ENCODE data around the gene MYBBP1A. TPM values are rescaled to one million over a fixed set of nuclear protein-coding genes. Genes with fewer than 3 reads are reported as not detected.
"Not testable (repeated sequence)": the region's sequence is repeated elsewhere in the genome, so short reads cannot be mapped to it uniquely, and the experiment has no call there.

MYBBP1A gene
- total RNA-seq, 2 donors from 2014 or later = 92.3 to 246 TPM

DNA sequence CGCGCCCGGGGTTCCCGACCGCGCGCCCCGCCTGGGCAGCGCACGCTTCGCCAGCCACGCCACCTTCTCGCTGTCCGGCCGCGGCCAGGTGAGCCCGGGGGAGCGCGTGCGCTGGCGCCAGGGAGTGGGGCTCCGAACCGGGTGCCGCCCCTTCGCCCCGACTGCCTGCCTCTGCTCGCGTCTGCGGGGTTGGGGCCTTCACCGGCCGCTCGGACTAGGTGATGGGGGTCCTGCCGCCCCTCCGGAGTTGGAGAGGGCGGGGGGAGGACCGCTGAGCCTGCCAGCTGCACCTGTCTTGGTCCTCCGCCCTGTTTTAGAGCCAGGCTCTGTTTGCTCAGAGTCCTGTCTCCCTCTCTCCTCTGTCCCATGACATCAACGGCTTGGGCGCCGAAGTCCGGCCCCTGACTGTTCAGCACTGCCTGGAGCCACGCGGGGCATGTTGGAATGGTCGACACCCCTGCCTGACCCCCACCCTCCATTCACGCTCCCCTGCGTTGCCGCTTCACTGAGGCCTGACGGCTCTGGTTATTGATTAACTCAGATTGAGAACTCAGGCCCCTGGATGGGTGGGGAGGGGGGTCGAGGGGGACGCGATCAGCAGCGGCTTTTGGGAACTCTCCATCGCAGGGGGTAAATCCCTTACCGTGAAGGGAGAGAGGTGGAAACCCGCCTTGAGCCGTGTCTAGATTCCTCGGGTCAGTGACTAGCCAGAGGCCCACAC is 29.9 kb upstream of the MYBBP1A start:
- no peak for DNase-seq (ENCODE audit: low spot score)
- H3K36me3 Mint-ChIP-seq = no peaks in the 10 kb centered on the region
- ATAC-seq = no peak
- H3K4me1 Mint-ChIP-seq (ENCODE audit: low read depth in 2 of 2) = peaks cover 0 to 6% of the 10 kb centered on the region in 2 donors
- peaks cover 22 to 29% of the 10 kb centered on the region in 2 donors for H3K27me3 Mint-ChIP-seq
- H3K4me3 Mint-ChIP-seq = no peak overlapping the region
- no peak overlapping the region for H3K27ac Mint-ChIP-seq
- H3K9me3 Mint-ChIP-seq = no peaks in the 10 kb centered on the region

- Mint-ChIP-seq H3K4me3 (peak within 1 kb of the TSS; percentile 40), H3K27me3 (peaks cover 21 to 29% of the 10 kb centered on the region in 2 donors), H3K36me3 (no peaks in the 10 kb centered on the region), H3K4me1 (ENCODE audit: low read depth in 2 of 2) (peaks cover 0 to 6% of the 10 kb centered on the region in 2 donors), H3K27ac (no peak within 1 kb of the TSS), H3K9me3 (no peaks in the 10 kb centered on the region)
- ATAC-seq = no peak
- DNase-seq (ENCODE audit: low spot score) = peak; percentile 54
Observed at GRCh38 chr17:4584101-4584916, 29.1 kb upstream of the MYBBP1A start, which contains the start of gene SMTNL2. SMTNL2 (plus strand) TSS chr17:4584529; CDS start chr17:4584606, 77 bp downstream.

- Mint-ChIP-seq H3K4me1 (ENCODE audit: low read depth in 2 of 2) (peaks cover 0 to 6% of the 10 kb centered on the region in 2 donors), H3K9me3 (no peaks in the 10 kb centered on the region), H3K36me3 (no peaks in the 10 kb centered on the region), H3K4me3 (peak overlapping the region; percentile 40), H3K27me3 (peaks cover 21 to 29% of the 10 kb centered on the region in 2 donors), H3K27ac (no peak overlapping the region)
- ATAC-seq (no peak), DNase-seq (ENCODE audit: low spot score) (no peak)
Observed at GRCh38 chr17:4583782-4584100, 28.6 kb upstream of the MYBBP1A start.

GRCh38 chr17:4583206-4583605 is 28.0 kb upstream of the MYBBP1A start:
- Mint-ChIP-seq H3K36me3 (no peaks in the 10 kb centered on the region), H3K9me3 (no peaks in the 10 kb centered on the region), H3K27me3 (peaks cover 21 to 29% of the 10 kb centered on the region in 2 donors), H3K27ac (no peak overlapping the region), H3K4me3 (no peak overlapping the region), H3K4me1 (ENCODE audit: low read depth in 2 of 2) (peaks cover 0 to 6% of the 10 kb centered on the region in 2 donors)
- DNase-seq (ENCODE audit: low spot score) = no peak
- ATAC-seq = no peak

DNA sequence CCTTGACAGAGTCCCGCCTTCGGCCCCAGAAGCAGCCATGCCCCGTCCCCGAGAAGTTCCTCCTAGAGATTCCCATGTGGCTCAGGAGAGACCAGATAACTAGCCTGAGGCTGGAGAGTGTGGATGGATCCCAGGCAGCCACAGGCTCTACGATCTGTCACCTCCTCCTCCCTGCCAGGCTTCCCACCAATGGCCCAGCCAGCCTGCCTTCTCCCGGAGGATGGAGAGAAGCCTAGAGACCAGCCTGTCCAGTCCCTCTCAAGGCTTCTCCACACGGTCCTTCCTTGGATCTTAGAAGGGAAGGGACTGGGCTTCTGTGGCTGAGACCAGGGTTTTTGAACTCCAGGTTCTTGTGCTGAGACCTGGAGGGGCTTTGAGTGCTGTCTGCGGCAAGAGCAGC is 27.5 kb upstream of the MYBBP1A start:
- peaks cover 0 to 6% of the 10 kb centered on the region in 2 donors for H3K4me1 Mint-ChIP-seq (ENCODE audit: low read depth in 2 of 2)
- H3K9me3 Mint-ChIP-seq = no peaks in the 10 kb centered on the region
- ATAC-seq = no peak
- peaks cover 21 to 29% of the 10 kb centered on the region in 2 donors for H3K27me3 Mint-ChIP-seq
- no peaks in the 10 kb centered on the region for H3K36me3 Mint-ChIP-seq
- no peak overlapping the region for H3K27ac Mint-ChIP-seq
- H3K4me3 Mint-ChIP-seq = no peak overlapping the region
- no peak for DNase-seq (ENCODE audit: low spot score)

DNA sequence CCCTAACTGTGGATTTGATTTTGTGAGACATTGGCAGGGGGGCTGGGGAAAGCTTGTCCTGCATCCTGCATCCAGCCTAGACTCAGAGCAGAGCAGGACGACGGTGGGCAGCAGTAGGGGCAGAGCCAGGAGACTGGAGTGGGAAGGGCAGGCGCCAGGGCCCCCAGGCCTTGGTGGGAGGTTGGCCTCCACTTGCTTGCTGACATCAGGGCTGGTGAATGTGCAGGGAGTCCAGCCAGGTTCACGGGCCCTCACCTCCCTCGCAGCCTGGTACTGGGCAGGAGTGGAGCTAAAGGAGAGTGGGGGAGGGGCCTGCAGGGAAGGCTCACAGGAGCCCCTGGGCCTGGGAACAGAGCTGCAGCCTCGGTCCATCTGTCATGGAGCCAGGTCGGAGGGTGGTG is 26.9 kb upstream of the MYBBP1A start:
- ATAC-seq (no peak), DNase-seq (ENCODE audit: low spot score) (peak; percentile 49)
- peaks cover 21 to 29% of the 10 kb centered on the region in 2 donors for H3K27me3 Mint-ChIP-seq
- peaks cover 0 to 6% of the 10 kb centered on the region in 2 donors for H3K4me1 Mint-ChIP-seq (ENCODE audit: low read depth in 2 of 2)
- no peak overlapping the region for H3K27ac Mint-ChIP-seq
- no peak overlapping the region for H3K4me3 Mint-ChIP-seq
- no peaks in the 10 kb centered on the region for H3K9me3 Mint-ChIP-seq
- no peaks in the 10 kb centered on the region for H3K36me3 Mint-ChIP-seq

- H3K27me3 Mint-ChIP-seq = peaks cover 10 to 20% of the 10 kb centered on the region in 2 donors
Observed at GRCh38 chr17:4580291-4580690, 25.1 kb upstream of the MYBBP1A start.

DNA sequence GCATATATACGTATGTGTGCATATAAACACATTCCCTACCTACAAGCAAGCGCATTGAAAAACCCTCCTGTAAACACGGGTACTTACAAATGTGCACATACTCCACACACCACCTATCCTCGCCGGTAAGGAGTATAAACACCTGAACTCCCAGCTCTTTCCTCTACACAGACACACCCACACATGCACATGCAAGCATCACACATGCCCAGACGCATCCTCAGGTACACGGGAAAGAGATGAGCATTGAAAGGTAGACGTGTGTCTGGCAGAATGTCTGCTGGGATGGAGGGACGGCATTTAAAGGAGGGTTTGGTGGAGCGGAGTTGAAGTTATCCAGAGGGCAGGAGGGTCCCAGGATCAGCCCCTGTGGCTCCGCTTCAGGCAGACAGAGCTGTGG is 24.5 kb upstream of the MYBBP1A start:
- Mint-ChIP-seq H3K36me3 (no peaks in the 10 kb centered on the region), H3K9me3 (no peaks in the 10 kb centered on the region), H3K27me3 (peaks cover 10 to 18% of the 10 kb centered on the region in 2 donors), H3K27ac (no peak overlapping the region), H3K4me3 (no peak overlapping the region), H3K4me1 (ENCODE audit: low read depth in 2 of 2) (peaks cover 0 to 6% of the 10 kb centered on the region in 2 donors)
- DNase-seq (ENCODE audit: low spot score) (no peak), ATAC-seq (no peak)

More at GRCh38 chr17:4580291-4580690, 25.1 kb upstream of the MYBBP1A start:
- no peak overlapping the region for H3K27ac Mint-ChIP-seq
- peaks cover 0 to 6% of the 10 kb centered on the region in 2 donors for H3K4me1 Mint-ChIP-seq (ENCODE audit: low read depth in 2 of 2)
- H3K4me3 Mint-ChIP-seq = no peak overlapping the region
- H3K36me3 Mint-ChIP-seq = no peaks in the 10 kb centered on the region
- no peaks in the 10 kb centered on the region for H3K9me3 Mint-ChIP-seq
- ATAC-seq = no peak
- DNase-seq (ENCODE audit: low spot score) = no peak

DNA sequence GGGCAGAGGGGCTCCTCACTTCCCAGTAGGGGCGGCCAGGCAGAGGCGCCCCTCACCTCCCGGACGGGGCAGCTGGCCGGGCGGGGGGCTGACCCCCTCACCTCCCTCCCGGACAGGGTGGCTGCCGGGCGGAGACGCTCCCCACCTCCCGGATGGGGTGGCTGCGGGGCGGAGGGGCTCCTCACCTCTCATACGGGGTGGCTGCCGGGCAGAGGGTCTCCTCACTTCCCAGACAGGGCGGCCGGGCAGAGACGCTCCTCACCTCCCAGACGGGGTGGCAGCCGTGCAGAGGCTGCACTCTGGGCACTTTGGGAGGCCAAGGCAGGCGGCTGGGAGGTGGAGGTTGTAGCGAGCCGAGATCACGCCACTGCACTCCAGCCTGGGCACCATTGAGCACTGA is 23.2 kb upstream of the MYBBP1A start:
- DNase-seq (ENCODE audit: low spot score); ATAC-seq; H3K27ac Mint-ChIP-seq; H3K4me1 Mint-ChIP-seq (ENCODE audit: low read depth in 2 of 2); H3K4me3 Mint-ChIP-seq; H3K9me3 Mint-ChIP-seq; H3K36me3 Mint-ChIP-seq: not testable (repeated sequence)
- peaks cover 4 to 13% of the 10 kb centered on the region in 2 donors for H3K27me3 Mint-ChIP-seq

GRCh38 chr17:4577386-4577993 is 22.3 kb upstream of the MYBBP1A start:
- peaks cover 11% of the 10 kb centered on the region in 2 donors for H3K4me1 Mint-ChIP-seq (ENCODE audit: low read depth in 2 of 2)
- H3K9me3 Mint-ChIP-seq = no peaks in the 10 kb centered on the region
- H3K27me3 Mint-ChIP-seq = peaks cover 0 to 13% of the 10 kb centered on the region in 2 donors
- H3K27ac Mint-ChIP-seq = no peak overlapping the region
- DNase-seq (ENCODE audit: low spot score) (no peak), ATAC-seq (no peak)
- H3K36me3 Mint-ChIP-seq = no peaks in the 10 kb centered on the region
- H3K4me3 Mint-ChIP-seq = no peak overlapping the region

DNA sequence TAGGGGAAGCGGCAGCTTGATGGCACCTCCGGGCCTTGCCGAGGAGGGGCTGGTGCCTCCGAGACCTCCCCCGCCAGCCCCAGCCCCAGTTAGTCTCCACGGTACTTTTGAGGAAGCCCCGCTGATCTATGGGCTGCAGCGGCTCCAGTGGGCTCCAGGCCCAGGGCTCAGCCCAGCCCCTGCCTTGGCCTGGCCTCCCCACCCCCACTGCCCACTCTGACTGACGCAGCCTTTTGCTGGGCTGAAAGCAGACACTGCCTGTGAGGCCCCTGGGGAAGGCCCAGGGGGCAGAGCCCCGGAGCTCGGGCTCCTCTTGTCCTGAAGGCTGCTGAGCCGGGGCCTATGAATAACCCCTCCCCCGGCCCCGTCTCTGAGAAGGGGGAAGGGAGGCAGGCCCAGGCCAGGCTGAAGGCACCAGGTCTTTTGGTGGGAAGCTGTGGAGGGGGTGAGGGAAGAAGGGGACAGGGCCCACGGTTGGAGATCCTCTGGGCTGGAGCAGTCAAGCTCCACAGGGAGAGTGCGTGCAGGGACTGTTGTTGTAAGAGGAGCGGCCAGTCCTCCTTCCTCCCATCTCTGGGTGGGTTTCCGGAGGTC is 21.6 kb upstream of the MYBBP1A start:
- no peak for DNase-seq (ENCODE audit: low spot score)
- no peak for ATAC-seq
- H3K36me3 Mint-ChIP-seq = no peaks in the 10 kb centered on the region
- H3K4me3 Mint-ChIP-seq = no peak overlapping the region
- no peak overlapping the region for H3K27ac Mint-ChIP-seq
- H3K27me3 Mint-ChIP-seq = peaks cover 0 to 12% of the 10 kb centered on the region in 2 donors
- no peaks in the 10 kb centered on the region for H3K9me3 Mint-ChIP-seq
- H3K4me1 Mint-ChIP-seq (ENCODE audit: low read depth in 2 of 2) = peaks cover 11% of the 10 kb centered on the region in 2 donors

GRCh38 chr17:4576161-4576558 is 21.0 kb upstream of the MYBBP1A start:
- peaks cover 11% of the 10 kb centered on the region in 2 donors for H3K4me1 Mint-ChIP-seq (ENCODE audit: low read depth in 2 of 2)
- H3K36me3 Mint-ChIP-seq = no peaks in the 10 kb centered on the region
- H3K4me3 Mint-ChIP-seq = no peak overlapping the region
- H3K27me3 Mint-ChIP-seq = peaks cover 0 to 9% of the 10 kb centered on the region in 2 donors
- no peak overlapping the region for H3K27ac Mint-ChIP-seq
- no peak for DNase-seq (ENCODE audit: low spot score)
- H3K9me3 Mint-ChIP-seq = no peaks in the 10 kb centered on the region
- ATAC-seq = no peak

DNA sequence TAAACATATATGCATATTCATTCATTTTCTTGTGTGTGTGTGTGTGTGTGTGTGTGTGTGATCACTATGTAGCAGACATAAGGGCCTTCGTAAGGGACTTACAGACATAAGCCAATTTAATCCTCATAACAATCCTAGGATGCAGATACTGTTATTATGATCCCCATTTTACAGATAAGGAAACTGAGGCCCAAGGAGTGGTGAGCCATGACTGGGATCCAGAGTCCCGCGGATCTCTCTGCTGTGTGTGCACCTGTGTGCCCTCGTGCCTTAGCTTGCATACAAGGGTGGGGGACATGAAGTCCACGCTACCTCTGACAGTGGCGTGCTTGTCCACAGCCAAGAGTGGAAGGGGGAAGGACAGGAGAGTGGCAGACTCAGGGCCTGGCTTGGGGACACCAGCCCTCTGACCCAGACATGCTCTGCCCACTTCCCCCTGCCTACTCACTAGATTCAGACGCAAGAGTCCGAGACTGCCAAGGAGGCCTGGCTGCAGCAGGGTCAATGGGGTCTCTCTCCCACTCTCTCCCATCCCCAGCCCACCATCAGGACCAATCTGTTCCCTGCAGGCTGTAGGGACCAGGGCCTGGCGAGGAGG is 19.4 kb upstream of the MYBBP1A start:
- Mint-ChIP-seq H3K27me3 (peaks cover 6% of the 10 kb centered on the region in 2 donors), H3K9me3 (no peaks in the 10 kb centered on the region), H3K4me1 (ENCODE audit: low read depth in 2 of 2) (peaks cover 11% of the 10 kb centered on the region in 2 donors), H3K27ac (no peak overlapping the region), H3K36me3 (no peaks in the 10 kb centered on the region), H3K4me3 (no peak overlapping the region)
- ATAC-seq (no peak), DNase-seq (ENCODE audit: low spot score) (no peak)

Measured in natural killer cell treated with Interleukin-12 subunit alpha and Interleukin-12 subunit beta and Interleukin-15 and Interleukin-18, amount 100 ng/mL, for 72 hours (primary cell).